ENCODE results near the gene CNKSR3. TPM values are rescaled to one million over a fixed set of nuclear protein-coding genes. Genes with fewer than 3 reads are reported as not detected.

The CNKSR3 gene
- total and polyA plus RNA-seq, 5 donors from 2014 or later = 0.25 TPM; not detected in 4

DNA sequence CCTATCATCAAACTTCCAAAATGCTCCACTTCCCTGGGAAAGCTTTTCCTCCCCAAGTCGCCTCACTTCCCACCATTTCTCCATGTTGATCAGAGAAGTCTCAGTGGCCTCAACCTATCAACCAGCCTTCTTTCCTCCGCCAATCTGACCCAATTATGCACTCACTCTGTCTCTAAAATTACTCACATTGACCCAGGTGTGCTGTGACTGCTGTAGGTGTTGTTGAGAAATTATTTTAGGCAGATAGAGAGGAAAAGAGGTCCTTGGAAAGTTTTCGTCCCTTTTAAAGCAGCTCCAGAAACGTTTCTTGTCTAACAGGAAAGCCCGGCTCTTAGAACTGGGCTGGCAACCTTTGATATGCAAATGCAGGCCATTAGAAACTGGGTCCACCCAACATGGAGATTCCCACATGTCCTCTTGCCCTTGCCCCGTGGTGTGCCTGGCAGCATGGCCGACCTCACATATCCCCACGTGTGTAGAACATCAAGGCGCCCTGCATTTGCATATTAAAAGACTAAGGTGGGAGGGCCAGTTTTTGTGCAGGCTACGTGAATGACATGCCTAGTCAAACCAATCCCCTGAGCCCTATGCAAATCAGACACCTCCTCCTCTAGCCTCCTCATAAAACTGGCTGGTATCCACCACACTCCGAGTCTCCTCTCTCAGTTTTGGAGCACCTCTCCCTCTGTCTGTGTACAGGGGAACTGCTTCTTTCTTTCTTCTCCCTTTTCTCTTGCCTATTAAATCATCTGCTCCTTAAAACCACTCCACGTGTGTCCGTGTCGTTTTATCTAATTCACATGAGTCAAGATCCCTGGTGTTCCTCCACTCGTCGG is 166.8 kb downstream of the CNKSR3 start:
- Histone ChIP-seq H3K4me1 (ENCODE audit: control insufficient read depth, insufficient read depth, low read length, poor library complexity, severe bottlenecking) (no peaks in the 10 kb centered on the region), H3K27me3 (ENCODE audit: control insufficient read depth, insufficient read depth, low read length) (no peaks in the 10 kb centered on the region), H3K4me3 (ENCODE audit: low read depth, low read length) (no peak overlapping the region), H3K9me3 (ENCODE audit: control insufficient read depth in 2 of 2, low read length in 2 of 2) (no peaks in the 10 kb centered on the region), H3K36me3 (ENCODE audit: control insufficient read depth, insufficient read depth, low read length) (no peaks in the 10 kb centered on the region), H3K27ac (ENCODE audit: insufficient read depth, low read length, poor library complexity, severe bottlenecking) (no peak overlapping the region)
- no peak overlapping the region for H3K27ac Mint-ChIP-seq
- H3K36me3 Mint-ChIP-seq = no peaks in the 10 kb centered on the region
- DNase-seq (peak in 1 of 3 donors; percentile 3), ATAC-seq (ENCODE audit: low read depth in 2 of 2) (no peak)
- no peak overlapping the region for H3K4me3 Mint-ChIP-seq
- peaks cover 0 to 5% (median 2%) of the 10 kb centered on the region in 7 donors for H3K9me3 Mint-ChIP-seq
- H3K4me1 Mint-ChIP-seq = peaks cover 0 to 2% (median 0%) of the 10 kb centered on the region in 4 donors
- H3K27me3 Mint-ChIP-seq = peaks cover 4% of the 10 kb centered on the region

DNA sequence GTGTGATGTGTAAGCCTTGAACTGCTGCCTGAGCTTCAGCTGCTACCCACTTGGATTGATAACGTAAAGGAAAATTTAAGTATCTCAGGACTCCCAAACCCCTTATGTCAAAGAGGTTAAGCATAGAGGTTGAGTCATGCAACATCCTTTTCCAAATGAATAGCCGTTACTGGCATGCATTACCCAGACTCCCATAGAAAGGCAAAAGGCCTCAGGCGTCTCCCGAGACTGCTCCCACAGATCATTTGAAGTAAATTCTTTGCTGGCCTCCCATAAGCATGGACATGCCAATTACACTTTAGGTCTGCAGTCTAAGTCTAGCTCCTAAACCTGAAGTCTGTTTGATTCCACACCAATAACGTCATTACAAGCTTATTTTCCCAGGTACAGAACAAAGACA is 168.6 kb downstream of the CNKSR3 start:
- no peak overlapping the region for H3K4me3 Mint-ChIP-seq
- H3K4me1 Mint-ChIP-seq = peaks cover 0 to 2% (median 0%) of the 10 kb centered on the region in 4 donors
- no peak overlapping the region for H3K4me3 ChIP-seq (ENCODE audit: low read depth, low read length)
- ATAC-seq (ENCODE audit: low read depth in 2 of 2) (no peak), DNase-seq (no peak)
- H3K4me1 ChIP-seq (ENCODE audit: control insufficient read depth, insufficient read depth, low read length, poor library complexity, severe bottlenecking) = no peaks in the 10 kb centered on the region
- H3K9me3 ChIP-seq (ENCODE audit: control insufficient read depth in 2 of 2, low read length in 2 of 2) = no peaks in the 10 kb centered on the region
- no peak overlapping the region for H3K27ac Mint-ChIP-seq
- H3K9me3 Mint-ChIP-seq = peaks cover 0 to 5% (median 2%) of the 10 kb centered on the region in 7 donors
- no peaks in the 10 kb centered on the region for H3K27me3 ChIP-seq (ENCODE audit: control insufficient read depth, insufficient read depth, low read length)
- peaks cover 4% of the 10 kb centered on the region for H3K27me3 Mint-ChIP-seq
- no peak overlapping the region for H3K27ac ChIP-seq (ENCODE audit: insufficient read depth, low read length, poor library complexity, severe bottlenecking)
- no peaks in the 10 kb centered on the region for H3K36me3 Mint-ChIP-seq
- no peaks in the 10 kb centered on the region for H3K36me3 ChIP-seq (ENCODE audit: control insufficient read depth, insufficient read depth, low read length)

DNA sequence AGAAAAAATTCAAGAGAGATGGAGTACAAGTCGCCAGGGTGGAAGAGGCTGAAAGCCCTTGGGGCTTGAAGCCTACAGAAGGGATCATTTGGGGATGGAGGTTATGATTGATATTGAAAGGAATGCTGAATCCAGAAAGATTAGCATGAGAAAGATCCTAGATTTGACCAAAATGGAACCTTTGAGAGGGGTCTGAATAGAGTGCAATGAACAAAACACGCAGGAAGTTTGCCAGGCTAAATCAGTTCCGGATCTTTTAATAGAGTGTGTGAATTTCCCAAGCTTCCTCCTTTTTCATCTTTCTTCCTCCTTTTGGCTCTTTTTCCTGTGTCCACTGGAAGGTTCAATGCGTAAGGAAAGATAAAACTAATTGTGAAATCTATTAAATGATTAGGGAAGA is 169.1 kb downstream of the CNKSR3 start:
- peaks cover 4% of the 10 kb centered on the region for H3K27me3 Mint-ChIP-seq
- no peak for ATAC-seq (ENCODE audit: low read depth in 2 of 2)
- Histone ChIP-seq H3K4me1 (ENCODE audit: control insufficient read depth, insufficient read depth, low read length, poor library complexity, severe bottlenecking) (no peaks in the 10 kb centered on the region), H3K36me3 (ENCODE audit: control insufficient read depth, insufficient read depth, low read length) (no peaks in the 10 kb centered on the region), H3K9me3 (ENCODE audit: control insufficient read depth in 2 of 2, low read length in 2 of 2) (no peaks in the 10 kb centered on the region), H3K27ac (ENCODE audit: insufficient read depth, low read length, poor library complexity, severe bottlenecking) (no peak overlapping the region), H3K27me3 (ENCODE audit: control insufficient read depth, insufficient read depth, low read length) (no peaks in the 10 kb centered on the region), H3K4me3 (ENCODE audit: low read depth, low read length) (no peak overlapping the region)
- H3K27ac Mint-ChIP-seq = no peak overlapping the region
- H3K4me3 Mint-ChIP-seq = no peak overlapping the region
- H3K4me1 Mint-ChIP-seq = peaks cover 0 to 2% (median 0%) of the 10 kb centered on the region in 4 donors
- peaks cover 0 to 2% (median 0%) of the 10 kb centered on the region in 7 donors for H3K9me3 Mint-ChIP-seq
- DNase-seq = no peak
- H3K36me3 Mint-ChIP-seq = no peaks in the 10 kb centered on the region

Other genes with a start within 250 kb of the CNKSR3 start
- 160 TPM for gene IPCEF1, start 153.9 kb downstream of the CNKSR3 start, total RNA-seq
- 10 to 100 TPM; 82.4 to 88.7 (median 84.9) TPM for gene IPCEF1, start 153.9 kb downstream of the CNKSR3 start, polyA plus RNA-seq
- gene SCAF8, start 222.7 kb upstream of the CNKSR3 start, total RNA-seq = 72.0 TPM
- gene SCAF8, start 222.7 kb upstream of the CNKSR3 start, polyA plus RNA-seq = 10 to 100 TPM; 13.7 to 16.0 (median 14.8) TPM